AG09309 (cell line): ENCODE measurements around the gene CTTNBP2NL.
"Not testable (repeated sequence)": the region's sequence is repeated elsewhere in the genome, so short reads cannot be mapped to it uniquely, and the experiment has no call there.

Experiments used
- DNase-seq: peaks from one replicate; pipeline ENCODE4 v3.0.0-alpha.2; 2010; ENCODE audit warnings: low read depth
- H3K4me3 ChIP-seq: 2 replicates; pipeline ENCODE4 v1.5.1; 2011; ENCODE audit warnings: mild to moderate bottlenecking, low read depth, low read length, moderate library complexity; ENCODE audit not compliant: control insufficient read depth
- CTCF ChIP-seq: IDR thresholded peaks from 2 replicates; pipeline ENCODE4 v1.5.1; 2011; ENCODE audit warnings: mild to moderate bottlenecking, low read depth, low read length, inconsistent platforms; ENCODE audit not compliant: insufficient read depth, control insufficient read depth; ENCODE audit errors: missing control alignments

The CTTNBP2NL gene

GRCh38 chr1:112460615-112461014, 64.6 kb downstream of the CTTNBP2NL start:
- H3K4me3 ChIP-seq: no peak overlapping the region
- no peak for TF ChIP-seq CTCF
- DNase-seq: no peak

GRCh38 chr1:112461200-112461871, 65.3 kb downstream of the CTTNBP2NL start:
- H3K4me3 ChIP-seq: no peak overlapping the region
- DNase-seq: no peak
- no peak for TF ChIP-seq CTCF

GRCh38 chr1:112462953-112463279, 66.9 kb downstream of the CTTNBP2NL start:
- no peak overlapping the region for H3K4me3 ChIP-seq
- no peak for DNase-seq
- no peak for TF ChIP-seq CTCF

- H3K4me3 ChIP-seq: no peak overlapping the region
- no peak for DNase-seq
- no peak for TF ChIP-seq CTCF
Measured at GRCh38 chr1:112464501-112464900, 68.5 kb downstream of the CTTNBP2NL start.

- no peak for TF ChIP-seq CTCF
- no peak for DNase-seq
Measured at GRCh38 chr1:112465122-112465521, 69.1 kb downstream of the CTTNBP2NL start.

GRCh38 chr1:112466078-112466660, 70.2 kb downstream of the CTTNBP2NL start:
- DNase-seq: peak; percentile 76
- H3K4me3 ChIP-seq: peak overlapping the region; percentile 43
- TF ChIP-seq CTCF: peak; percentile 86

More at GRCh38 chr1:112465122-112465521, 69.1 kb downstream of the CTTNBP2NL start:
- H3K4me3 ChIP-seq: no peak overlapping the region

- DNase-seq, H3K4me3 ChIP-seq: not testable (repeated sequence)
Measured at GRCh38 chr1:112470324-112470723, 74.3 kb downstream of the CTTNBP2NL start.
